VCaP (cell line): Measurements from ENCODE around the gene UROC1.

ENCODE experiments used
- H3K27ac ChIP-seq: fragments of 450-650 bp; 2 replicates; pipeline ENCODE4 v1.5.1; 2017
- TF ChIP-seq, protein P1 (sequence below): fragments of 450-650 bp; conservative IDR thresholded peaks from 2 replicates; pipeline ENCODE4 v1.5.1; 2017; ENCODE audit warnings: mild to moderate bottlenecking, moderate library complexity

The UROC1 gene

DNA sequence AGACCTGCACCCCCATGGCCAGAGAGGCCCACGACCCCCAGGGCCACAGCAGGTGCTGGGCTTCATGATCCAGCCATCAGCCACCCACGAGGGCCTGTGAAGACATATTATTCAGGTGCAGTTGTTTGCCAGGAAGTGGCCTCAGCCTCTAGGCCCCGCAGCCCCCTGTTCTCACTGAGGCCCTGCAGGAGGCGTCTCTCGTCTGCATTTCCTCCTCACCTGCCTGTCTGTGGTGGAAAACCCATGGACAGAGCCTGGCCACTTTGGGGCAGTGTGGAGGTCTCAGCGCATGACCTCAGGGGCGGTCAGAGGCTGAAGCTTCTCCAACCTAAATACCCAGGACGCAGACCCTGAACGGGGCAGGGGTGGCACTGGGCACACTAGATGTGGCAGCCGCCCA is 18.6 kb downstream of the UROC1 start:
- no peak overlapping the region for H3K27ac ChIP-seq
- TF ChIP-seq, protein P1, sequence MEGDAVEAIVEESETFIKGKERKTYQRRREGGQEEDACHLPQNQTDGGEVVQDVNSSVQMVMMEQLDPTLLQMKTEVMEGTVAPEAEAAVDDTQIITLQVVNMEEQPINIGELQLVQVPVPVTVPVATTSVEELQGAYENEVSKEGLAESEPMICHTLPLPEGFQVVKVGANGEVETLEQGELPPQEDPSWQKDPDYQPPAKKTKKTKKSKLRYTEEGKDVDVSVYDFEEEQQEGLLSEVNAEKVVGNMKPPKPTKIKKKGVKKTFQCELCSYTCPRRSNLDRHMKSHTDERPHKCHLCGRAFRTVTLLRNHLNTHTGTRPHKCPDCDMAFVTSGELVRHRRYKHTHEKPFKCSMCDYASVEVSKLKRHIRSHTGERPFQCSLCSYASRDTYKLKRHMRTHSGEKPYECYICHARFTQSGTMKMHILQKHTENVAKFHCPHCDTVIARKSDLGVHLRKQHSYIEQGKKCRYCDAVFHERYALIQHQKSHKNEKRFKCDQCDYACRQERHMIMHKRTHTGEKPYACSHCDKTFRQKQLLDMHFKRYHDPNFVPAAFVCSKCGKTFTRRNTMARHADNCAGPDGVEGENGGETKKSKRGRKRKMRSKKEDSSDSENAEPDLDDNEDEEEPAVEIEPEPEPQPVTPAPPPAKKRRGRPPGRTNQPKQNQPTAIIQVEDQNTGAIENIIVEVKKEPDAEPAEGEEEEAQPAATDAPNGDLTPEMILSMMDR: no peak

DNA sequence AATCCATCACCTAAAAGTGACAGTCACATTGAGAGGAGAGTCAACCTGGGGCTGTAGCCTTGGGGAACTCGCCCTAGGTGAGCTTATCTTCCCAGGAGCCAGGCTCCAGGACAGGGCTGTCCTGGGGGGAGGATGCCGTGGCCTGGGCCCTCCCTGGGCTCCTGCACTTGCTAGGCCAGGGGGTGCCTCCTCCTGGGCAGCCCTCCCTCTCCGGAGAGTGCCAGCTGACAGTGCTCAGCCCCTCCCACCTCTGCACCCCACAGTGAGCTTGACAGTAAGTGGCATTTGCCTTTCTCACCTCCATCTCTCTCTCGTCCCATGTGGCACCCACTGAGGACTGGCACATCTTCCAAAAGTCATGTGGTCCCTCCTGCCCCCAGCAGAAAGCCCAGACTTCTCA is 19.1 kb downstream of the UROC1 start:
- H3K27ac ChIP-seq: no peak overlapping the region
- TF ChIP-seq, protein P1: no peak

DNA sequence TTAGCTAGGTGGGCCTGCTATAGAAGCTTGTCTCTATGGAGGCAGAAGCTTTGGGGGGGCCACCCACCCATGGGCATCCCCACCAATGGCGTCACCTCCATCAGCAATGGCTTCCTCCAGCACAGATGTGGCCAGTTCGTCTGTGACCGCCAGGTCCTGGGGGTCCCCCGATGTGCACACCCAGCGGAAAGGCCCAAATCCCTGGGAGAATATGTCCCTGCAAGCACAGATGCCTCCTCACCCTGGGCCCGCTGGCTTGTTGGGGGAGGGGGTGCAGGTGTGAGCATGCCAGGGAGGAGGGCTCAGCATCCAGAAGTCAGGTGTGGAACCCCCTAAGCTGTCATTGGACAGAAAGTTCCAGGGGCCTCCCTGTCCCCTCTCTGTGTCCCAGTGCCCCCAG is 19.6 kb downstream of the UROC1 start:
- no peak overlapping the region for H3K27ac ChIP-seq
- TF ChIP-seq, protein P1: no peak

GRCh38 chr3:126496894-126497850 is 20.4 kb downstream of the UROC1 start:
- no peak overlapping the region for H3K27ac ChIP-seq
- TF ChIP-seq, protein P1: no peak

- H3K27ac ChIP-seq: no peak overlapping the region
Measured at GRCh38 chr3:126495786-126496185, 21.8 kb downstream of the UROC1 start.

DNA sequence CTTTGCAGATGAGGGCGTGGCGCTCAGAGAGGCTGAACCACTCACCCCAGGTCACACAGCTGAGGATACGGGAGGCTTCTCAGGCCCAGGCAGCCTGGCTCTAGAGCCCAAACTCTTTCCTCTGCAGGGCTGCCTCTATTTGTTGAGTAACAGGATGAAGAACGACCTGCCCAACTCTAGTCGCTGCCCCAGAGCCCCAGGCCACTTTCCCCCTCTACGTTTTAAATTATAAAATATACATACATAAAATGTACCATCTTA is 22.7 kb downstream of the UROC1 start:
- no peak overlapping the region for H3K27ac ChIP-seq
- TF ChIP-seq, protein P1: no peak

More at GRCh38 chr3:126495786-126496185, 21.8 kb downstream of the UROC1 start:
- TF ChIP-seq, protein P1: no peak

- no peak overlapping the region for H3K27ac ChIP-seq
- TF ChIP-seq, protein P1: no peak
Measured at GRCh38 chr3:126494204-126494969, 23.2 kb downstream of the UROC1 start.
